A549 (cell line): ENCODE data around the gene F2RL1.

Experiments
- EHMT2 ChIP-seq: fragments of 200-600 bp; sonication (generic); IDR thresholded peaks from 2 replicates; pipeline ENCODE4 v1.6.1; 2016; ENCODE audit warnings: antibody characterized with exemption, low read depth, mild to moderate bottlenecking, moderate library complexity
- EP300 ChIP-seq, 2 experiments: fragments of >200 bp; sonication (Bioruptor Twin); formaldehyde crosslinking; IDR thresholded peaks; 2 replicates in 1 of 2; 3 replicates in 1 of 2; pipeline ENCODE4 v1.6.1; 2016 to 2017
- KDM5A ChIP-seq: fragments of 200-600 bp; sonication (generic); IDR thresholded peaks from 2 replicates; pipeline ENCODE4 v1.6.1; 2016; ENCODE audit warnings: antibody characterized with exemption, mild to moderate bottlenecking
- MAX ChIP-seq: IDR thresholded peaks from 2 replicates; pipeline ENCODE4 v1.6.1; 2012
- POLR2A ChIP-seq: IDR thresholded peaks from 2 replicates; pipeline ENCODE4 v1.6.1; 2012; ENCODE audit warnings: mild to moderate bottlenecking, low read length
- RFX5 ChIP-seq: fragments of 450-650 bp; IDR thresholded peaks from 2 replicates; pipeline ENCODE4 v1.7.1; 2014; ENCODE audit warnings: antibody characterized with exemption, mild to moderate bottlenecking, moderate library complexity
- SMC3 ChIP-seq: fragments of >200 bp; sonication (Bioruptor Twin); formaldehyde crosslinking; IDR thresholded peaks from 3 replicates; pipeline ENCODE4 v1.6.1; 2018; ENCODE audit warnings: inconsistent platforms
- USF2 ChIP-seq: fragments of 450-650 bp; IDR thresholded peaks from 2 replicates; pipeline ENCODE4 v1.6.1; 2014; ENCODE audit warnings: antibody characterized with exemption
- TF ChIP-seq, protein P1 (sequence below): fragments of 200-600 bp; sonication (generic); IDR thresholded peaks from 2 replicates; pipeline ENCODE4 v1.6.1; 2016; ENCODE audit warnings: antibody characterized with exemption, mild to moderate bottlenecking, moderate library complexity
- TF ChIP-seq, protein P2 (sequence below): fragments of >200 bp; sonication (Bioruptor Twin); formaldehyde crosslinking; IDR thresholded peaks from 3 replicates; pipeline ENCODE4 v1.5.1; 2016

- TF ChIP-seq RFX5 = no peak
- no peak for TF ChIP-seq MAX
- no peak for TF ChIP-seq EP300 (IDR thresholded peaks at IDR 0.05)
- TF ChIP-seq, protein P1, sequence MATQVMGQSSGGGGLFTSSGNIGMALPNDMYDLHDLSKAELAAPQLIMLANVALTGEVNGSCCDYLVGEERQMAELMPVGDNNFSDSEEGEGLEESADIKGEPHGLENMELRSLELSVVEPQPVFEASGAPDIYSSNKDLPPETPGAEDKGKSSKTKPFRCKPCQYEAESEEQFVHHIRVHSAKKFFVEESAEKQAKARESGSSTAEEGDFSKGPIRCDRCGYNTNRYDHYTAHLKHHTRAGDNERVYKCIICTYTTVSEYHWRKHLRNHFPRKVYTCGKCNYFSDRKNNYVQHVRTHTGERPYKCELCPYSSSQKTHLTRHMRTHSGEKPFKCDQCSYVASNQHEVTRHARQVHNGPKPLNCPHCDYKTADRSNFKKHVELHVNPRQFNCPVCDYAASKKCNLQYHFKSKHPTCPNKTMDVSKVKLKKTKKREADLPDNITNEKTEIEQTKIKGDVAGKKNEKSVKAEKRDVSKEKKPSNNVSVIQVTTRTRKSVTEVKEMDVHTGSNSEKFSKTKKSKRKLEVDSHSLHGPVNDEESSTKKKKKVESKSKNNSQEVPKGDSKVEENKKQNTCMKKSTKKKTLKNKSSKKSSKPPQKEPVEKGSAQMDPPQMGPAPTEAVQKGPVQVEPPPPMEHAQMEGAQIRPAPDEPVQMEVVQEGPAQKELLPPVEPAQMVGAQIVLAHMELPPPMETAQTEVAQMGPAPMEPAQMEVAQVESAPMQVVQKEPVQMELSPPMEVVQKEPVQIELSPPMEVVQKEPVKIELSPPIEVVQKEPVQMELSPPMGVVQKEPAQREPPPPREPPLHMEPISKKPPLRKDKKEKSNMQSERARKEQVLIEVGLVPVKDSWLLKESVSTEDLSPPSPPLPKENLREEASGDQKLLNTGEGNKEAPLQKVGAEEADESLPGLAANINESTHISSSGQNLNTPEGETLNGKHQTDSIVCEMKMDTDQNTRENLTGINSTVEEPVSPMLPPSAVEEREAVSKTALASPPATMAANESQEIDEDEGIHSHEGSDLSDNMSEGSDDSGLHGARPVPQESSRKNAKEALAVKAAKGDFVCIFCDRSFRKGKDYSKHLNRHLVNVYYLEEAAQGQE = no peak
- TF ChIP-seq POLR2A = no peak
- TF ChIP-seq KDM5A = no peak
- TF ChIP-seq SMC3 = no peak
- no peak for TF ChIP-seq USF2
- TF ChIP-seq, protein P2, sequence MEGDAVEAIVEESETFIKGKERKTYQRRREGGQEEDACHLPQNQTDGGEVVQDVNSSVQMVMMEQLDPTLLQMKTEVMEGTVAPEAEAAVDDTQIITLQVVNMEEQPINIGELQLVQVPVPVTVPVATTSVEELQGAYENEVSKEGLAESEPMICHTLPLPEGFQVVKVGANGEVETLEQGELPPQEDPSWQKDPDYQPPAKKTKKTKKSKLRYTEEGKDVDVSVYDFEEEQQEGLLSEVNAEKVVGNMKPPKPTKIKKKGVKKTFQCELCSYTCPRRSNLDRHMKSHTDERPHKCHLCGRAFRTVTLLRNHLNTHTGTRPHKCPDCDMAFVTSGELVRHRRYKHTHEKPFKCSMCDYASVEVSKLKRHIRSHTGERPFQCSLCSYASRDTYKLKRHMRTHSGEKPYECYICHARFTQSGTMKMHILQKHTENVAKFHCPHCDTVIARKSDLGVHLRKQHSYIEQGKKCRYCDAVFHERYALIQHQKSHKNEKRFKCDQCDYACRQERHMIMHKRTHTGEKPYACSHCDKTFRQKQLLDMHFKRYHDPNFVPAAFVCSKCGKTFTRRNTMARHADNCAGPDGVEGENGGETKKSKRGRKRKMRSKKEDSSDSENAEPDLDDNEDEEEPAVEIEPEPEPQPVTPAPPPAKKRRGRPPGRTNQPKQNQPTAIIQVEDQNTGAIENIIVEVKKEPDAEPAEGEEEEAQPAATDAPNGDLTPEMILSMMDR = no peak
- TF ChIP-seq EHMT2 = no peak
These were observed 19.2 kb upstream of the F2RL1 start for GRCh38 chr5:76799588-76799987.
